Renal cortical epithelial cell (primary cell): ENCODE results near the gene BICDL1. TPM values are rescaled to one million over a fixed set of nuclear protein-coding genes. Genes with fewer than 3 reads are reported as not detected.

Source experiments
- DNase-seq: peaks from one replicate; pipeline ENCODE4 v3.0.0-alpha.2; 2011; ENCODE audit warnings: low read depth
- total RNA-seq: library from RNA; depleted of rRNA; stranded (reverse); fragments of >200 nt; gene quantifications from 2 replicates; pipeline ENCODE4 v1.2.3, GENCODE V29; 2014

Gene BICDL1
- total RNA-seq, 1 donor from 2014 or later = 9.2 TPM

DNA sequence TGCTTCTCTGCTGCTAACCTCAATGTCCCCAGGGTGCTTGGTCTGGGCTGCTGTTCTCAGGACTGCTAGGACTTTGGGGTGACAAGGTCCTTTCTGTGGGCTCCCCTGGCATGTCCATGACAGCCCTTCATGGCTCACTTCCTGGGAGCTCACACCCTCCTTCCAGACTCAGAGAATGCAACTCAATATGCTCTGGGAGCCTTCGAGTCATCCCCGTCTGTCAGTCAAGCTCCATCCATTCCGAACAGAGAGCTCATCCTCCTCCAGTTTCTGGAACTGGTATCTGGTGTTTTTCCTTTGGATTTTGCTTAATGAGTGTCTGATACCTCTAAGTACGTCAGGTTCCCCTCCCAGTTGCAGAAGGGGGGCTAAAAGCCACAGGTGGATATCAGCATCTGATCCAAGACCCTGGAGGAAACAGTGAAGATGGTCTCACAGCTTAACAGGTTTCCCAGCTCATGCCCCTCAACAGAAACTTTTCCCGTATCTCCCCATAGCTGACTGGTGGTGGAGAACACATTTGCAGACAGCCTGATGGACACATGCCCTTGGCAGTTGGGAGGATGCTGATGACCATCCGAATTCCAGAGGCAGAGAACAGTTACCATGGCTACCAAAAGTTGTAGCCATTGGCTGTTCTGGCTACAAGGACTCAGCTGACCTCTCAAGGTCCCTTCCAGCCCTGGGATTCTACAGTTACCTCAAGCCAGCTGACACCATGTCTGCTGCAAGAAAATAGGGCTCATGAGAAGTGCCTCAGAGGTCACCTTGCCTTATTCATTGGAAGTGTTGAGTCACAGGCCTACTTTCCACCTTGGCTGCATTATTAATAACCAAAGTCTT lies 137.0 kb downstream of the BICDL1 start:
- DNase-seq = no peak

DNA sequence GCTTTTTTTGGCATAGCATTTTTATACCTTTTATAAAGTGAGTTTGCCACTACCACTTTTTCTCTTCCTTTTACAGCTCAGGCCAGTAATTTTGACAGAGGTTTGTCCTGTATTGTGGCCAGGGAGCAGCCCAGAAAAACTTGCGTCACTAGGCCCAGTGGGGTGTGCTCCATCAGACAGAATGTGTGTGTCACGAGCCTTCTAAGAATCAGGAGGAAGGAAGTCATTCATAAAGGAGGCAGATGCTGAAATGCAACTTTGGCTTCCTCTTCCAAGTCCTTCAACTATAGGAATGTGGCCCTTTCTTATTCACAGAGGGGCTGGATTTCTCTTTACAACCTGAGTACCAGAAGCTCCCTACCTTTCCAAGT lies 137.6 kb downstream of the BICDL1 start:
- no peak for DNase-seq

DNA sequence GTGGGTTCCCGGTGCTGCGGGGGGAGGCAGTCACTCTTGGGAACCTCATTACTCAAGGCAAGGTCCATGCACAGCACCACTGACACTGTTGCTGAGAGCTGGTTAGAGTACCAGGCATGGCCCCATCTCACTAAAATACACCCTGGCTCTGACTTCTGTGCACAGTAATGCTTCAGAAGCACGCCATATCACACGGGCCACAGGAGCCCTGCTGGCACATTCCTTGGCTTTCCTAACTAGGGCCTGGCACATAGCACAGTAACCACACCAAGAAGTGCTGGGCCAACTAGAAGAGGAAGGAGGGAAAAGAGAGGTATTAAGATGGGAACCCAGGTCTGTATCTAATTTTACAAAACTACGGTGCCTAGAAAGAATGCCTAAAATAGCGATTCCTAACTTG lies 141.0 kb downstream of the BICDL1 start:
- DNase-seq = no peak

DNA sequence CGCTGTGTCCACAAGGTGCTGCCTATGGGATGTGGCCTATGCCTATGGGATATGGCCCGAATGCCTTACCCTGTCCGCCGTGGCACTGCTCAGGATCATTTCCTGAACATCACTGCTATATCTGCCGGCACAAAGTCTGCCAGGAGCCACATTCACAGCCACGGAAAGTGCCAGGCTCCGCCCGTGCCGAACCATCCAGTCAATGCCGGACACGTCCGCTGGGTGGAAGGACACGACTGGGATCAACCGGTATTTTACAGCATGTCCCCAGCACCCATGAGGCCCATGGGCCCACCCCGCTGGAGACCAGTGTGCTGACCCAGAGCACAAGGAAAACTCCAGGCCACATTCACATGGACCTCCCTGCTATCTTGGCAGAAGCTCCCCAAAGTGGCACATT lies 142.1 kb downstream of the BICDL1 start:
- no peak for DNase-seq

DNA sequence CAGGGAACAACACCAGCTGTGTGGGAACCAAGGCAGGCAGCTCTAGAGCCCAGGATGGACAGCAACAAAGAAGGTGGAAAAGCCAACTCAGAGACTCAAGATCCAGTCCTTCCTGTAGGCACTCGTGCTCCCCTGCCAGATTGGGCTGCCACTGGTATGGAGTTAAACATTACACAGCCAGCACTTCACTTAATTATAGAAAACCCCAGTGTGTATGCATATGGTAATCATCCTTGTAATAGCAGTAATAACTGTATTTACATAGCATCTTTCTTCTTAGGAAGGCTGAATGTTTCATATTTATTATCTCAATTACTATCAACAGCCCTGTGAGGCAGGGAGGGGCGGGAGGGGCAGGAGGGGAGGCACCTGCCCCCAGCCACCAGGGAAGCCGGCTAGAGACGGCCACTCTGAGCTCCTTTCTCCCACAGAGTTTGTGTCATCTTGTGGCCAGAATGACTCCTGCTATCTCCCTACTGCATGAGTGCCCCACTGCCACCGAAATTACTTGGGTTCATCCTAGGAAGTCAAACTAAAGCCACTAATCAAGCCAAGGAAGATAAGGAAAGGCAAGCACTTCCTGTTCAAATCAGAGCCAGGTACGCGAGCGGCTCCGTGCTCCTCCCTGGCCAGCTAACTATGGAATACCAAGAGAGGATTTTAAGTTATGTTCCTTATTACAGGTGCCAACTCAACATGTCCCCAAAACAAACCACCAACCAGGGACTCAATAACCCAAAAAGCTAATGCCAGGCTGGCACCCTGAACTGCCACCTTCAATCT lies 143.2 kb downstream of the BICDL1 start:
- DNase-seq = no peak

DNA sequence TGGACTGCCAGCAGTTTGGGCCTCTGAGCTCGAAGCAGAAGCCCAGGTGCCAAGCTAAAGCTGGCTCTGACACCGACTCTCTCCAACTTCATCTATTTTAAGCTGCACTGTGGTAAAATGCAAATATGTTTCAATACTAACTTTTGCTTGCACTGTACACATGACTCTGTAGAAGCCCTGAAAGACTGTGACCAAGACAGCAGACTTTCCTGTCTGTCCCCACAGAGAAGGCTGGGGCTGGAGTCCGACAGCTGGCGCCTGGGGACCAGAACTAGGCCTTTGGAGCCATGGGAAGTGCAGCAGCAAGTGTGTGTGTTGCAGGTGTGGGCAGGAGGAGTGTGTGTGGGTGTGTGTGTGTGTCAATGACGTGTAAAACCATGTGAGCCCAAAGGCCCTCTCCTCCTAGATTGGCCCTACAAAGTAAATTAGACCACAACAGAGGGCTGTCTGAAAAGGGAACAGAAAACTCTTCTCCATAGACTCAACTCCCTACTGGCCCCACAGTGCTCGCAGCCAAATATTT lies 143.9 kb downstream of the BICDL1 start:
- no peak for DNase-seq

DNA sequence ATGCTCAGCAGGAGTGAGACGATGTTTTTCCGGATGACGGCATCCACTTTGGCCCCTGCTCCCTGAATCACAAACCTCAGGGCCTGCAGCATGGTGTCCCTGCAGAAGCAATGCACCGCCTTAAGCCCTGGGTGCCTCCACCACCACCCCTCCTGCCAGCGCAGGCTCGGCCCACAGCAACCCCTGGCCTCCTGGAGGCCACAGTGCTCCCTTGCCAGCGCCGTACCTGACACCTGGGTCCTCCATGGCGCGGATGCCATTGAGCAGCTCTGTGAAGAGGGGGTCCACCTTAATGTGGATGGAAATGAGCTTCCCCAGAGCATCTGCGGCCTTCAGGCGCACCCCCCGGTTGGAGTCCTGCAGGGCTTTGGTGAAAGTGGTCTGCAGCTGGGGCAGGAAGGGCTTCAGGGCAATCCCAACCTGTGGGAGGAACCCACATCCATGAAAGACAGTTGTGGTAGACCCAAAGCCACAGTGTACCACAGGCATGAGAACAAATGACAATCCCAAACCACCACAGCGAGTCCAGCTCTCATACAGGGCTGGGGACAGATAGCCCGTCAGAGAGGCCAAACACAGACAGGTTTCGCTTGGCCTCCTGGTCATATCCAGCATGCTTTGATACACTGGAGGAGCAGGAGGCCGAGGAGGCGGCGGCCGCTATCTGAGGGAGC lies 145.4 kb downstream of the BICDL1 start:
- DNase-seq = no peak

DNA sequence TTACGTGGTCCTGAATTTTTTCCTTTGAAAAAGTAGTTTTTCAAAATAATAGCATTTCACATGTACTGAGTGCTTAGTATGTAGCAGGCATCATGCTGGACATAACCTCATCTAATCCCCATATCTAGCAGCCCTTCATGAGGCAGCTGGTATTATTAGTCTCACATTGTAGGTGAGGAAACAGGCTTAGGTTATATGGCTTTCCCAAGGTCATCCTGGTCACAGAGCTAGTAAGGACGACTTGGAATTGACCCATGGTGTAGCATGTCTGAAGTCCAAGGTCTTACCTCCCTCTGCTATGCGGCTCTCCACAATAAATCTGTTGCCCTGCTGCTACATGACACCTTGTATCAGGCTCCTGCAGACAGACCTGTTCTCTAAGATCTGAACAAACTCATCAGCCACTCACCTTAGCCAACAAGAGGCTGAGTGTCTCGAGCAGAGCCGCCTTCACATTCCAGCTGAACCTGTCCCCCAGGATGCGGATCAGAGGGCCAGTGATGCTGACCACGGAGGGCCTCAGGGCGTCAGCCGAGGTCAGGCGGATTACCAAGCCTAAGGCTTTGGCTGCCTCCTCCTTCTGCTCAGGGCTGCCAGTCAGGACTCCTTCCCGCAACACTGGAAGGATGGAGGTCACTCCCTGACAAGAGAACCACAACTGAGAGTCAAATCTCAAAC lies 147.2 kb downstream of the BICDL1 start:
- no peak for DNase-seq

DNA sequence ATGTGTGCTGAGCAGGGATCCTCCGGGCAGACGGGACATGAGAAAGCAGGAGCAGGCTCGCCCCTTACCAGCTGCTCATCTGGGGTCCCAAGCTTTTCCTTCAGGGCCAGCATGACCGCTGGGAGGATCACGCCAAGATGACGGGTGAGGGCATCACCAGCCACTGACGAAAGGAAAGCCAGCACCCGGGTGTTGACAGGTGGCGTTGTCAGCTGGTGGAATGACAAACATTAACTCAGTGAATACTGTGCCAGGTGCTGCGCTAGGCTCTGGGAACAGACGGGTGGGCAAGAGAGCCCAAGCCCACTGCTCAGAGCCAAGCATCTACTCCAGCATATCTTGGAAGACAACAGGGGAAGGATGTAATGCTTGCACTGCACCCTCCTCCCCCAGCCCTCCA lies 148.8 kb downstream of the BICDL1 start:
- DNase-seq = no peak

DNA sequence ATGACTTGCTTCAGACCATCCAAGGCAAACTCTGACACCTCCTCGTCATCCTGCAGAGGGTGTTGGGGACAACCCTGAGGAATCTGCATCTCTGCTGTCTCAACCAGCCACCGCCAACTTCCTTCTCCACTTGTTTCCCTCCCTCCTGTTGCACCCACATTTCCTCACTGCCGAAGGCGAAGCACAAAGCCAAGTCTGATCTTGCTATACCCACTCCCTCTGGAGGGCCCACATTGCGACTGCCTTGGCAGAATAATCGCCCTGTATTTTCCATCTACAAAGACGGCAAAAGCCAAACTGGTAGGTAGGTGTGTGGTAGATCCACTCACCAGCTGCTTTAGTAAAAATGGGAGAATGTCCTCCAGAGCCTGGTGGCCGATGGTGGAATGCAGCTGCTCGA lies 149.3 kb downstream of the BICDL1 start:
- no peak for DNase-seq

DNA sequence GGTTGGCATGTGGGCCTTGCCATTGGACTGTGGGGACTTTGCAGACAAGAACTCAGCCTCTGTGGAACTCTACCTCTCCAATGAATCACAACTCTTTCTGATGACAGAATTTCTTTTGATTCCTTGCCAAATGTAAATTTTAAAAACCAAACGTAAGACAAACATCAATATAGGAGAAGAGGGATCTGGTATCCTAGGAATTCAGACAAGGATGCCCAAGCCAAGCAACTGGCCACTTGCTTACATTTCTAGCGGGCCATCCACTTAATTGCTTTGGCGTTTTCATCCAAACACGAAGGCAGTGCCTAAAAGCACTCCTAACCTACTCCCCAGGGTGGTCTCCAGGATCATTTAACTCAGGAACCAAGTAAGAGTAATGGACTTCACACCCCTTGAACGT lies 150.9 kb downstream of the BICDL1 start:
- DNase-seq = no peak

DNA sequence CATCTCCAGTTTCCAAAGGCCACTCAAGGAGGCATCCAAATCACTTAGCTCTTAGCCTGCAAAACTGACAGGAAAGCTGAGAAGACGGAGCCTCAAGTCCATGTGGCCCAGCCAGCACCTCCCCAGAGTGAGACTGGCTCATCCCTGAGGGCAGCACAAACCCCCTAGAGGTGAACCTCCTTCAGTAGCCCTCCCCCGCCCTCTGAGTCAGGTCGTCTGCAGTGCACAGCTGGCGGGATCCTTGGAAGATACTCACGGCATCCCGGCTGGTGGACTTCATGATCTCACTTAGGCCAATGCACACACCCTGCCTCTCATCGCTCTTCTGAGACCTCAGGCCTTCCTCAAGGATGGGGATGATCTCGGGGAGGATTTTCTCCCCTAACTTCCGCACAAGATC lies 151.6 kb downstream of the BICDL1 start:
- no peak for DNase-seq

DNA sequence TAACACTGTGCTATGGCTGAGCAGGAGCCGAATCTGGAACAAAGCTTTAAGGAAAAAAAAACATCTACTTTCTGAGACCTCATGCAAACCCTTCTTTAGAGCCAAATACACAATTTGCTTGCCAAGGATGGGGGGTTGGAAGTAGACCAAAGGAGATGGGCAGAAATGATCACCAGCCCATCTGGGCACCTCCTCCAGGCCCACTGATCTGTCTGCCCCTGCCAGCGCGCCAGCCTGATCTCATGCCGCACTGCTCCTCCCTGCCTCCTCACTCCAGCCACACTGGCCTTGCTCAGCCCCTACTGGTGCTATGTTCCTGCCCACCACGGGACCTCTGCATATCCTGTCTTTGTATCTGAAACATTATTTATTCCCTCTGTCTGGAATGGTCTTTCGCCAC lies 152.3 kb downstream of the BICDL1 start:
- no peak for DNase-seq

DNA sequence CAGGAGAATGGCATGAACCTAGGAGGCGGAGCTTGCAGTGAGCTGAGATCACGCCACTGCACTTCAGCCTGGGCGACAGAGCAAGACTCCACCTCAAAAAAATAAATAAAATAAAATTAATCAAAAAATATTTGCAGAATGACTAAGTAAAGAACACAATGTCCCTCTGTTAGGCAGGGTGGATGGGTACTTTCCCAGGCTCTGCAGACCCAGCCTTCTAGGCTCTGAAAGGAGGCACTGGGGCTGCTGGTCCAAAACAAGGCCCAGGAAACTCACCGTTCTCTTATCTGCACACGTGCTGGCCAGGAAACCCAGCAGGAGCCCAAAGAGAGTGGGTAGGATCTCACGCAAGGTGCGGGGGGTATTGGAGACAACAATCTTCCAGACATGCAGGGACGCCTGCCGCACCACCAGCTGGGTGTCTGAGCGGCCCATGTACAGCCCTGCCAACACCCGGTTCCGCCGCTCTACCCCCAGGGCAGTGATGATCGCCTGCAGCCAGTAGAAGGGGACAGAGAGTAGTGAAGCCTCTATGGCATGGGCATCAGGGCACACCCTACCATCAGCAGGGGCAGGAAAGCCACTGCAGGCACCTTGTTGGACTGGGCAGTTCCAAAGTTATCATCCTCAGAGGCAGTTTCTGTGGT lies 153.3 kb downstream of the BICDL1 start:
- DNase-seq = no peak

Other genes with a start within 250 kb of the BICDL1 start
- gene CIT, start 111.9 kb upstream of the BICDL1 start, total RNA-seq = 9.5 and 11.3 TPM in 2 replicates
- gene RAB35, start 127.5 kb downstream of the BICDL1 start, total RNA-seq = 19.9 and 28.3 TPM in 2 replicates
- 80.6 and 216 TPM in 2 replicates for gene GCN1, start 205.5 kb downstream of the BICDL1 start, total RNA-seq
- gene RPLP0, start 211.9 kb downstream of the BICDL1 start, total RNA-seq = 1,806 and 3,735 TPM in 2 replicates